ENCODE measurements around the gene OTUD5. TPM values are rescaled to one million over a fixed set of nuclear protein-coding genes. Genes with fewer than 3 reads are reported as not detected.

The OTUD5 gene
- polyA plus RNA-seq, 2 of the 4 experiments (the other 2 are of a cell fraction): 45.9 to 57.7 TPM

DNA sequence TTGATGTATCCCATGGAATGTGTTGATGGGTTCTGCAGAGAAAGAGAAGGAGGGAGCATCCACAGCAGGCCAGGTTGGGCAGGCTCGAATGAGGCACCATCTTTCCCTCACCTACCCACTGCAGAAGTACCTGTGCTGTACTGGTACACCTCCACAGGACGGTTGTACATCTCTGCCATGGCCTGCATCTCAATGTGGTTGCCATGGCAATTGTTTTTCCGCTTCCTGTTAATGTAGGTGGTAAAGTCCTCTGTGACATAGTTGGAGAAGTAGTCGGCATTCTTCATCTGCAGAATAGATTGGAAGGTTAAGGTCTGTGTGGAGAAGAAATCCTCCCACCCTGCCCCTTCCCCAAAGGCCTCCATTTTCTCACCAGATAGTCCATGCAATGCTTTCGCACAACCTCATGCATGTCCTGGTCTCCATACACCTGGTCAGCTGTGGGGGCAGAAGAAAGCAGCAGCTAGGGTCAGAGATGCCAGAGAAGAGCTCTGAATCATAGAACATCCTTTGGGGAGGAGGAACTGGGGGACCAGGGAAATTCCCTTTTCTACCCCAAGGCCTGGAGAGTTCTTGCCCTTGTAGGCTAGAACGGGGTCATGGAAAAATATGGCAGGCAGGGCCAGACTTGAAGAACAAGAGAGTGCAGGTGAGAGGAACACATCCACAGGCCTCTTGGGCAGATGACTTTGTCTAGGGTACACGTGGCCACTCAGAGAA is 22.7 kb downstream of the OTUD5 start:
- no peak for TF ChIP-seq TFCP2L1 (CRISPR knock-in tag; IDR thresholded peaks at IDR 0.05)
- no peak for TF ChIP-seq E2F6 (IDR thresholded peaks at IDR 0.05; ENCODE audit: borderline replicate concordance, low read depth)
- TF ChIP-seq, protein P1, sequence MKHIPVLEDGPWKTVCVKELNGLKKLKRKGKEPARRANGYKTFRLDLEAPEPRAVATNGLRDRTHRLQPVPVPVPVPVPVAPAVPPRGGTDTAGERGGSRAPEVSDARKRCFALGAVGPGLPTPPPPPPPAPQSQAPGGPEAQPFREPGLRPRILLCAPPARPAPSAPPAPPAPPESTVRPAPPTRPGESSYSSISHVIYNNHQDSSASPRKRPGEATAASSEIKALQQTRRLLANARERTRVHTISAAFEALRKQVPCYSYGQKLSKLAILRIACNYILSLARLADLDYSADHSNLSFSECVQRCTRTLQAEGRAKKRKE (CRISPR knock-in tag; IDR thresholded peaks at IDR 0.05; ENCODE audit: low read depth): no peak
- no peak for TF ChIP-seq CBX8 (IDR thresholded peaks at IDR 0.05)
- TF ChIP-seq, protein P2, sequence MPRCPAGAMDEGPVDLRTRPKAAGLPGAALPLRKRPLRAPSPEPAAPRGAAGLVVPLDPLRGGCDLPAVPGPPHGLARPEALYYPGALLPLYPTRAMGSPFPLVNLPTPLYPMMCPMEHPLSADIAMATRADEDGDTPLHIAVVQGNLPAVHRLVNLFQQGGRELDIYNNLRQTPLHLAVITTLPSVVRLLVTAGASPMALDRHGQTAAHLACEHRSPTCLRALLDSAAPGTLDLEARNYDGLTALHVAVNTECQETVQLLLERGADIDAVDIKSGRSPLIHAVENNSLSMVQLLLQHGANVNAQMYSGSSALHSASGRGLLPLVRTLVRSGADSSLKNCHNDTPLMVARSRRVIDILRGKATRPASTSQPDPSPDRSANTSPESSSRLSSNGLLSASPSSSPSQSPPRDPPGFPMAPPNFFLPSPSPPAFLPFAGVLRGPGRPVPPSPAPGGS (IDR thresholded peaks at IDR 0.05): no peak
- TF ChIP-seq NPAS2 (CRISPR knock-in tag; IDR thresholded peaks at IDR 0.05; ENCODE audit: borderline replicate concordance): no peak
- TF ChIP-seq EHF (CRISPR knock-in tag; IDR thresholded peaks at IDR 0.05): no peak
- TF ChIP-seq KDM1A (IDR thresholded peaks at IDR 0.05; ENCODE audit: low read depth): no peak
- TF ChIP-seq JUNB (IDR thresholded peaks at IDR 0.05): no peak
- no peak for TF ChIP-seq MAX (IDR thresholded peaks at IDR 0.05)
- TF ChIP-seq EHMT2 (IDR thresholded peaks at IDR 0.05; ENCODE audit: low read depth): no peak
- no peak for TF ChIP-seq MAZ (IDR thresholded peaks at IDR 0.05; ENCODE audit: borderline replicate concordance, low read depth, low read length)
- TF ChIP-seq MAFK (IDR thresholded peaks at IDR 0.05; ENCODE audit: partially characterized antibody): no peak
- no peak for TF ChIP-seq FOSL2 (IDR thresholded peaks at IDR 0.05)
- TF ChIP-seq FOSL2 (CRISPR knock-in tag; IDR thresholded peaks at IDR 0.05): no peak
- no peak for TF ChIP-seq POLR2A (IDR thresholded peaks at IDR 0.05; ENCODE audit: low read length)
- TF ChIP-seq, protein P3, sequence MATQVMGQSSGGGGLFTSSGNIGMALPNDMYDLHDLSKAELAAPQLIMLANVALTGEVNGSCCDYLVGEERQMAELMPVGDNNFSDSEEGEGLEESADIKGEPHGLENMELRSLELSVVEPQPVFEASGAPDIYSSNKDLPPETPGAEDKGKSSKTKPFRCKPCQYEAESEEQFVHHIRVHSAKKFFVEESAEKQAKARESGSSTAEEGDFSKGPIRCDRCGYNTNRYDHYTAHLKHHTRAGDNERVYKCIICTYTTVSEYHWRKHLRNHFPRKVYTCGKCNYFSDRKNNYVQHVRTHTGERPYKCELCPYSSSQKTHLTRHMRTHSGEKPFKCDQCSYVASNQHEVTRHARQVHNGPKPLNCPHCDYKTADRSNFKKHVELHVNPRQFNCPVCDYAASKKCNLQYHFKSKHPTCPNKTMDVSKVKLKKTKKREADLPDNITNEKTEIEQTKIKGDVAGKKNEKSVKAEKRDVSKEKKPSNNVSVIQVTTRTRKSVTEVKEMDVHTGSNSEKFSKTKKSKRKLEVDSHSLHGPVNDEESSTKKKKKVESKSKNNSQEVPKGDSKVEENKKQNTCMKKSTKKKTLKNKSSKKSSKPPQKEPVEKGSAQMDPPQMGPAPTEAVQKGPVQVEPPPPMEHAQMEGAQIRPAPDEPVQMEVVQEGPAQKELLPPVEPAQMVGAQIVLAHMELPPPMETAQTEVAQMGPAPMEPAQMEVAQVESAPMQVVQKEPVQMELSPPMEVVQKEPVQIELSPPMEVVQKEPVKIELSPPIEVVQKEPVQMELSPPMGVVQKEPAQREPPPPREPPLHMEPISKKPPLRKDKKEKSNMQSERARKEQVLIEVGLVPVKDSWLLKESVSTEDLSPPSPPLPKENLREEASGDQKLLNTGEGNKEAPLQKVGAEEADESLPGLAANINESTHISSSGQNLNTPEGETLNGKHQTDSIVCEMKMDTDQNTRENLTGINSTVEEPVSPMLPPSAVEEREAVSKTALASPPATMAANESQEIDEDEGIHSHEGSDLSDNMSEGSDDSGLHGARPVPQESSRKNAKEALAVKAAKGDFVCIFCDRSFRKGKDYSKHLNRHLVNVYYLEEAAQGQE (IDR thresholded peaks at IDR 0.05): no peak
- TF ChIP-seq CHD4 (IDR thresholded peaks at IDR 0.05; ENCODE audit: borderline replicate concordance): no peak
- no peak for TF ChIP-seq FOXS1 (CRISPR knock-in tag; IDR thresholded peaks at IDR 0.05)
- no peak for TF ChIP-seq HOXB5 (CRISPR knock-in tag; IDR thresholded peaks at IDR 0.05)
- Histone ChIP-seq H3K4me1 (no peaks in the 10 kb centered on the region), H3K27ac (no peak overlapping the region), H3K4me2 (no peak overlapping the region), H3K4me3 (no peak overlapping the region), H3K9me3 (no peaks in the 10 kb centered on the region)
- WGBS (ENCODE audit: missing lambda C conversion rate): 93% methylated on average over 7 of the region's 7 CpGs
- POLR2A ChIA-PET: no interaction called here
- DNase-seq (ENCODE audit: low read depth in 1 of 2, low spot score in 1 of 2) (no peak), FAIRE-seq (no peak), ATAC-seq (no peak)
- CTCF ChIA-PET: interaction anchor here (1.0 kb wide), 1 partner anchor 12 kb away, joined by 3 read pairs; no protein-coding TSS in a partner anchor

GRCh38 chrX:48933757-48934156 is 23.6 kb downstream of the OTUD5 start:
- Histone ChIP-seq H3K4me2 (no peak overlapping the region), H3K4me3 (no peak overlapping the region), H3K27ac (no peak overlapping the region), H3K4me1 (no peaks in the 10 kb centered on the region), H3K9me3 (no peaks in the 10 kb centered on the region)
- POLR2A ChIA-PET: interaction anchor here (0.7 kb wide), 1 partner anchor 33 kb away, joined by 7 read pairs; no protein-coding TSS in a partner anchor
- 85% methylated on average over 2 of the region's 2 CpGs for WGBS (ENCODE audit: missing lambda C conversion rate)
- ATAC-seq: 0 out of 6 replicates have a peak, but pooled peaks of 1 of the 2 experiments have one; percentile 24
- no peak for DNase-seq (ENCODE audit: low read depth in 1 of 2, low spot score in 1 of 2)
- FAIRE-seq: no peak
- TF ChIP-seq ESRRA (IDR thresholded peaks at IDR 0.05; ENCODE audit: borderline replicate concordance, low read length) (no peak), EHF (CRISPR knock-in tag; IDR thresholded peaks at IDR 0.05) (no peak), SREBF2 (IDR thresholded peaks at IDR 0.05) (no peak), BHLHE40 (IDR thresholded peaks at IDR 0.05; ENCODE audit: low read depth, low read length) (no peak), EP300 (IDR thresholded peaks at IDR 0.05) (no peak), CTCF (IDR thresholded peaks at IDR 0.05) (no peak), JUN (IDR thresholded peaks at IDR 0.05) (no peak), HOXB5 (CRISPR knock-in tag; IDR thresholded peaks at IDR 0.05) (no peak), NR3C1 (IDR thresholded peaks at IDR 0.05) (no peak), RFX5 (IDR thresholded peaks at IDR 0.05) (no peak), CBX8 (IDR thresholded peaks at IDR 0.05) (no peak), HOXB13 (CRISPR knock-in tag; IDR thresholded peaks at IDR 0.05; ENCODE audit: low read depth) (no peak), MAZ (IDR thresholded peaks at IDR 0.05; ENCODE audit: borderline replicate concordance, low read depth, low read length) (no peak), CHD2 (IDR thresholded peaks at IDR 0.05; ENCODE audit: low read length, partially characterized antibody) (no peak)
- CTCF ChIA-PET: no interaction called here

Measured in A549 (cell line).